GM12878 (cell line): ENCODE measurements around the gene CAMTA1. TPM values are rescaled to one million over a fixed set of nuclear protein-coding genes. Genes with fewer than 3 reads are reported as not detected.

Experiments
- ATAC-seq: fragments of 200-7000 bp; cut with Tn5 transposase; 3 replicates; pipeline ENCODE4 v1.9.1; 2020; ENCODE audit warnings: mild to moderate bottlenecking, moderate library complexity
- Bru-seq: library from RNA; stranded (reverse); fragments of 400-500 nt; gene quantifications from one replicate; lab custom pipeline; 2021; lab: Mats Ljungman, UMichigan
- BruChase-seq, 2 experiments: library from RNA; stranded (reverse); fragments of 400-500 nt; gene quantifications; one replicate each; lab custom pipeline; 2021; lab: Mats Ljungman, UMichigan
- BruUV-seq: library from RNA; stranded (reverse); fragments of 400-500 nt; replicated peaks from 2 replicates; lab custom pipeline; 2021; lab: Mats Ljungman, UMichigan
- CTCF ChIA-PET: fragments of 300-600 bp; sonication (Branson Sonifier 250); formaldehyde crosslinking; extraction: SDS; loops from one replicate; lab custom pipeline; 2021; ENCODE audit warnings: inconsistent platforms; lab: Yijun Ruan, JAX
- POLR2A ChIA-PET: fragments of 350-600 bp; formaldehyde crosslinking; extraction: SDS; loops from one replicate; lab custom pipeline; 2021; ENCODE audit warnings: inconsistent platforms; lab: Charles Lee
- RAD21 ChIA-PET: fragments of 300-600 bp; sonication (Branson Sonifier 250); formaldehyde crosslinking; loops from one replicate; lab custom pipeline; 2023; ENCODE audit warnings: antibody characterized with exemption; ENCODE audit not compliant: unreplicated experiment; lab: Charles Lee
- SMC1A ChIA-PET: fragments of 300-600 bp; sonication (Branson Sonifier 250); formaldehyde crosslinking; loops from one replicate; lab custom pipeline; 2023; ENCODE audit not compliant: unreplicated experiment, uncharacterized antibody; lab: Charles Lee
- DNase-seq: peaks from one replicate; pipeline ENCODE4 v3.0.0-alpha.2; 2011; ENCODE audit warnings: low read depth, low spot score
- FAIRE-seq: peaks from 3 replicates; lab custom pipeline; 2011; peaks lifted over from hg19 to GRCh38; lab: Jason Lieb, UNC
- H2AFZ ChIP-seq: 2 replicates; pipeline ENCODE4 v1.6.0; 2011; ENCODE audit warnings: low read depth, low read length, control low read depth; ENCODE audit not compliant: control insufficient read depth
- H3K27ac ChIP-seq: 2 replicates; pipeline ENCODE4 v1.5.1; 2011; ENCODE audit warnings: control low read depth; ENCODE audit not compliant: control insufficient read depth, insufficient read depth
- H3K27me3 ChIP-seq, 2 experiments: replicated peaks in 1 of 2; 2 replicates each; pipeline versions ENCODE4 v1.6.0 to v1.6.1; 2011; ENCODE audit warnings: low read length in 1 of 2; ENCODE audit not compliant: control insufficient read depth in 2 of 2, insufficient read depth in 2 of 2
- H3K36me3 ChIP-seq, 2 experiments: 2 replicates each; pipeline ENCODE4 v1.5.1; 2011; ENCODE audit warnings: low read length in 1 of 2; ENCODE audit not compliant: control insufficient read depth in 2 of 2, insufficient read depth in 2 of 2
- H3K4me1 ChIP-seq: 2 replicates; pipeline ENCODE4 v1.6.1; 2011; ENCODE audit warnings: mild to moderate bottlenecking, low read length, moderate library complexity, mixed read lengths; ENCODE audit not compliant: control insufficient read depth, insufficient read depth
- H3K4me2 ChIP-seq: 2 replicates; pipeline ENCODE4 v1.6.0; 2011; ENCODE audit warnings: control low read depth; ENCODE audit not compliant: control insufficient read depth, insufficient read depth
- H3K4me3 ChIP-seq: fragments of 200-600 bp; sonication (generic); 2 replicates; pipeline ENCODE4 v1.5.1; 2016
- H3K79me2 ChIP-seq: 2 replicates; pipeline ENCODE4 v1.6.0; 2011; ENCODE audit warnings: low read length; ENCODE audit not compliant: control insufficient read depth, insufficient read depth
- H3K9ac ChIP-seq: 2 replicates; pipeline ENCODE4 v1.8.0; 2011; ENCODE audit warnings: low read length, control low read depth, mixed read lengths; ENCODE audit not compliant: control insufficient read depth, insufficient read depth
- H3K9me3 ChIP-seq: replicated peaks from 3 replicates; pipeline ENCODE4 v1.5.1; 2011; ENCODE audit warnings: mild to moderate bottlenecking, low read length; ENCODE audit not compliant: control insufficient read depth, insufficient read depth
- H4K20me1 ChIP-seq: 2 replicates; pipeline ENCODE4 v1.6.0; 2011; ENCODE audit not compliant: control insufficient read depth, insufficient read depth
- DPF2 ChIP-seq: fragments of 450-650 bp; IDR thresholded peaks from 2 replicates; pipeline ENCODE4 v1.6.1; 2017; ENCODE audit warnings: mild to moderate bottlenecking
- FOXM1 ChIP-seq: IDR thresholded peaks from 2 replicates; pipeline ENCODE4 v1.6.1; 2012; ENCODE audit warnings: low read depth, mild to moderate bottlenecking, inconsistent platforms, low read length, moderate library complexity
- HDAC2 ChIP-seq: fragments of 200-600 bp; sonication (generic); IDR thresholded peaks from 2 replicates; pipeline ENCODE4 v1.6.1; 2017
- NFYB ChIP-seq: IDR thresholded peaks from 2 replicates; pipeline ENCODE4 v1.6.1; 2011; ENCODE audit warnings: low read depth, mild to moderate bottlenecking, low read length, improper control_type of control experiment, moderate library complexity; ENCODE audit not compliant: insufficient read depth
- POLR2AphosphoS2 ChIP-seq: IDR thresholded peaks from 2 replicates; pipeline ENCODE4 v1.6.1; 2011; ENCODE audit warnings: low read depth, mild to moderate bottlenecking, low read length, improper control_type of control experiment, moderate library complexity
- SUZ12 ChIP-seq: fragments of 200-600 bp; sonication (generic); IDR thresholded peaks from one replicate; pipeline ENCODE4 v1.6.1; 2018; ENCODE audit warnings: antibody characterized with exemption, mild to moderate bottlenecking; ENCODE audit not compliant: unreplicated experiment
- WGBS: methylation state at CpG from one replicate; pipeline ENCODE4 v1.1.6; 2016; ENCODE audit warnings: low lambda C conversion rate; ENCODE audit not compliant: insufficient replicate concordance, insufficient coverage; ENCODE audit errors: missing lambda C conversion rate; 5-methylcytosine and 5-hydroxymethylcytosine counted together
- in situ Hi-C: fragments of 300-500 bp; cut with MboI; formaldehyde crosslinking; loops from 9 replicates; pipeline ENCODE4 v1.14.3; 2018; ENCODE audit warnings: mixed read lengths
- intact Hi-C: fragments of 100-400 bp; cut with micrococcal nuclease; formaldehyde crosslinking; loops from one replicate; pipeline ENCODE4 v1.14.2; 2022; ENCODE audit not compliant: unreplicated experiment
- long read RNA-seq, 2 experiments: library from polyadenylated mRNA; unstranded; transcript quantifications; one replicate each; pipeline ENCODE4 v2.0.0, GENCODE V29; 2019 to 2020
- polyA minus RNA-seq, 3 experiments: library from RNA; depleted of rRNA, polyadenylated mRNA; stranded (reverse); fragments of >200 nt; gene quantifications; 2 replicates each; pipeline ENCODE4 v1.2.3, GENCODE V29; 2011
- polyA plus RNA-seq, 11 experiments: library from polyadenylated mRNA; depleted of rRNA in 4 of 11; unstranded in 6 of 11; stranded (reverse) in 5 of 11; fragments of >200 nt; fragmentation: Nextera tagmentation in 4 of 11; fragmentation: Illumina TruSeq in 1 of 11; extraction: Ambion mirVana in 4 of 11; extraction: Trizol in 1 of 11; gene quantifications; 1 replicate in 1 of 11; 2 replicates in 10 of 11; pipeline versions ENCODE4 v1.2.1 to v1.2.3, GENCODE V29; 2011 to 2016; ENCODE audit warnings: inconsistent platforms in 2 of 11, missing spikeins in 2 of 11, low read depth in 1 of 11
- total RNA-seq, 4 experiments: library from RNA; depleted of rRNA in 3 of 4; stranded (reverse); fragments of >200 nt in 3 of 4; fragmentation: Illumina TruSeq in 1 of 4; extraction: Trizol in 1 of 4; gene quantifications; 2 replicates each; pipeline versions ENCODE4 v1.2.1 to v1.2.3, GENCODE V29; 2013 to 2021
- TF ChIP-seq, protein P1 (sequence below): fragments of 450-650 bp; IDR thresholded peaks from 2 replicates; pipeline ENCODE4 v1.6.1; 2017; ENCODE audit warnings: borderline replicate concordance
- TF ChIP-seq, protein P2 (sequence below): fragments of 450-650 bp; formaldehyde crosslinking; IDR thresholded peaks from 2 replicates; pipeline ENCODE4 v1.5.0; 2022; ENCODE audit warnings: mild to moderate bottlenecking, missing genetic modification characterization

CAMTA1 gene, protein sequence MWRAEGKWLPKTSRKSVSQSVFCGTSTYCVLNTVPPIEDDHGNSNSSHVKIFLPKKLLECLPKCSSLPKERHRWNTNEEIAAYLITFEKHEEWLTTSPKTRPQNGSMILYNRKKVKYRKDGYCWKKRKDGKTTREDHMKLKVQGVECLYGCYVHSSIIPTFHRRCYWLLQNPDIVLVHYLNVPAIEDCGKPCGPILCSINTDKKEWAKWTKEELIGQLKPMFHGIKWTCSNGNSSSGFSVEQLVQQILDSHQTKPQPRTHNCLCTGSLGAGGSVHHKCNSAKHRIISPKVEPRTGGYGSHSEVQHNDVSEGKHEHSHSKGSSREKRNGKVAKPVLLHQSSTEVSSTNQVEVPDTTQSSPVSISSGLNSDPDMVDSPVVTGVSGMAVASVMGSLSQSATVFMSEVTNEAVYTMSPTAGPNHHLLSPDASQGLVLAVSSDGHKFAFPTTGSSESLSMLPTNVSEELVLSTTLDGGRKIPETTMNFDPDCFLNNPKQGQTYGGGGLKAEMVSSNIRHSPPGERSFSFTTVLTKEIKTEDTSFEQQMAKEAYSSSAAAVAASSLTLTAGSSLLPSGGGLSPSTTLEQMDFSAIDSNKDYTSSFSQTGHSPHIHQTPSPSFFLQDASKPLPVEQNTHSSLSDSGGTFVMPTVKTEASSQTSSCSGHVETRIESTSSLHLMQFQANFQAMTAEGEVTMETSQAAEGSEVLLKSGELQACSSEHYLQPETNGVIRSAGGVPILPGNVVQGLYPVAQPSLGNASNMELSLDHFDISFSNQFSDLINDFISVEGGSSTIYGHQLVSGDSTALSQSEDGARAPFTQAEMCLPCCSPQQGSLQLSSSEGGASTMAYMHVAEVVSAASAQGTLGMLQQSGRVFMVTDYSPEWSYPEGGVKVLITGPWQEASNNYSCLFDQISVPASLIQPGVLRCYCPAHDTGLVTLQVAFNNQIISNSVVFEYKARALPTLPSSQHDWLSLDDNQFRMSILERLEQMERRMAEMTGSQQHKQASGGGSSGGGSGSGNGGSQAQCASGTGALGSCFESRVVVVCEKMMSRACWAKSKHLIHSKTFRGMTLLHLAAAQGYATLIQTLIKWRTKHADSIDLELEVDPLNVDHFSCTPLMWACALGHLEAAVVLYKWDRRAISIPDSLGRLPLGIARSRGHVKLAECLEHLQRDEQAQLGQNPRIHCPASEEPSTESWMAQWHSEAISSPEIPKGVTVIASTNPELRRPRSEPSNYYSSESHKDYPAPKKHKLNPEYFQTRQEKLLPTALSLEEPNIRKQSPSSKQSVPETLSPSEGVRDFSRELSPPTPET (N-terminal part only)
- 66.6 and 69.6 TPM in 2 replicates for total RNA-seq (2013; cell fraction: nucleolus; rRNA removed)
- total RNA-seq (2014; rRNA removed) (37.7 and 48.9 TPM in 2 replicates), total RNA-seq (2014; rRNA removed; fragmentation: Illumina TruSeq; extraction: Trizol) (53.4 and 64.4 TPM in 2 replicates), total RNA-seq (2021) (51.0 and 63.4 TPM in 2 replicates), polyA plus RNA-seq (2011; rRNA removed) (50.4 and 64.6 TPM in 2 replicates), polyA plus RNA-seq (2014; fragmentation: Illumina TruSeq; extraction: Trizol) (112 and 126 TPM in 2 replicates), polyA plus RNA-seq (2014; fragmentation: Nextera tagmentation; extraction: Ambion mirVana) (10 to 100 TPM; 82.2 to 93.0 TPM), polyA plus RNA-seq (2014; rRNA removed) (61.1 and 70.7 TPM in 2 replicates), polyA plus RNA-seq (2016; fragmentation: Nextera tagmentation; extraction: Ambion mirVana) (100 to 1,000 TPM; 133 to 148 TPM), polyA minus RNA-seq (2011; rRNA and poly(A)+ RNA removed) (18.4 and 20.0 TPM in 2 replicates), Bru-seq, nascent RNA (percentile 57 among the genes with signal in this experiment), BruChase-seq, experiment 1, labeled RNA remaining after a 6-hour chase (percentile 64 among the genes with signal in this experiment), BruChase-seq, experiment 2, labeled RNA remaining after a 2-hour chase (percentile 61 among the genes with signal in this experiment)
- 120 TPM for polyA plus RNA-seq (2011; ENCODE audit: low read depth)
- polyA plus RNA-seq (2011; cell fraction: cytosol; rRNA removed), result 29.1 and 44.4 TPM in 2 replicates
- polyA plus RNA-seq (2011; cell fraction: nucleus; rRNA removed), result 22.2 and 24.4 TPM in 2 replicates
- 53.8 and 56.6 TPM in 2 replicates for polyA plus RNA-seq (2012)
- polyA minus RNA-seq (2011; cell fraction: cytosol; rRNA and poly(A)+ RNA removed), result 12.0 and 15.2 TPM in 2 replicates
- polyA minus RNA-seq (2011; cell fraction: nucleus; rRNA and poly(A)+ RNA removed), result 12.5 and 26.1 TPM in 2 replicates
- long read RNA-seq, experiment 1, transcript CAMTA1-208 (4 exons, 567 nt), result major isoform, 29 of 48 reads
- long read RNA-seq, experiment 1, transcript CAMTA1-202 (5 exons, 431 nt), result minor isoform, 7 of 48 reads
- long read RNA-seq, experiment 1, partial matches to known transcripts, result 1 of 48 reads
- long read RNA-seq, experiment 1, other reads (novel, unspliced or antisense), result 5 of 48 reads
- long read RNA-seq, experiment 2, transcript CAMTA1-208 (4 exons, 567 nt), result major isoform, 11 of 52 reads
- long read RNA-seq, experiment 2, transcript CAMTA1-202 (5 exons, 431 nt), result major isoform, 11 of 52 reads
- long read RNA-seq, experiment 2, transcript CAMTA1-209 (4 exons, 863 nt), result minor isoform, 7 of 52 reads
- long read RNA-seq, experiment 2, partial matches to known transcripts, result 7 of 52 reads
- long read RNA-seq, experiment 2, other reads (novel, unspliced or antisense), result 12 of 52 reads

DNA sequence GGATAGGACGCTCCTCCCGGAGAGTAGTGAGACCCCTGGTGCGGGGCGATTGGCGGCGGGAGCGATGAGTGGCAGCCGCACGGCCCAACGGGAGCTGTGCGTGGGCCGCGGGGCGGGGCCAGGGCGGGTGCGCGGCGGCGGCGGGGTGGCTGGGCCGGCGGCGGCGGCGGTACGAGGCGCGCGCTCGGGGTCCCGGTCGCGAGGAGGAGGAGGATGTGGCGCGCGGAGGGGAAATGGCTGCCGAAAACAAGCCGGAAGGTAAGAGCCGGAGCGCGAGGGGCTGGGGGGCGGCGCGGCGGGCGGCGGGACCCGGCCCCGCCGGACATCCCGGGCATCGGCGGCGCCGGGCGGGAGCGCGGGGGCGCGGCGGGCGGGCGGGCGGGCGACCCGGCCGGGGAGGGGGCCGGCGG is at the start of gene CAMTA1:
CAMTA1 (plus strand) TSS at position 137 of the 410 bp plus-strand sequence; CDS start at position 214, 77 bp downstream.
- no peak for ATAC-seq
- ChIA-PET SMC1A (interaction anchor here (0.6 to 2.0 kb wide), 5 partner anchors 12 to 173 kb away, joined by 3 to 9 read pairs (median 4); no protein-coding TSS in a partner anchor), RAD21 (interaction anchor here (0.6 to 1.8 kb wide), 6 partner anchors 20 to 104 kb away, joined by 3 to 8 read pairs (median 6); no protein-coding TSS in a partner anchor), POLR2A (interaction anchor here (0.7 to 1.8 kb wide), 3 partner anchors 16 to 39 kb away, joined by 3 to 9 read pairs (median 5); no protein-coding TSS in a partner anchor), CTCF (interaction anchor here (0.7 to 2.9 kb wide), 4 partner anchors 45 to 104 kb away, joined by 3 to 13 read pairs (median 4); no protein-coding TSS in a partner anchor)
- no TSS peak for BruUV-seq
- H3K4me3 ChIP-seq, result peak within 1 kb of the TSS; percentile 88
- peaks cover 2% of the 10 kb centered on the region; the same call in 1 of the 2 replicates for H4K20me1 ChIP-seq
- FAIRE-seq, result no peak
- H3K27me3 ChIP-seq, result no peaks in the 10 kb centered on the region
- no peaks in the 10 kb centered on the region for H3K9me3 ChIP-seq
- no peak for DNase-seq
- in situ Hi-C loops (no loop called here), intact Hi-C loops (loop anchor here (1.0 to 10.0 kb wide), 3 partner anchors 38 to 171 kb away; partner anchors contain the start of gene PHF13)
- H3K36me3 ChIP-seq, result no peaks in the 10 kb centered on the region
- H3K9ac ChIP-seq, result peak within 1 kb of the TSS; percentile 86
- H2AFZ ChIP-seq, result peak within 1 kb of the TSS; percentile 58
- no CpG with 5 or more reads among the region's 69 CpGs for WGBS
- H3K4me1 ChIP-seq, result no peaks in the 10 kb centered on the region
- H3K4me2 ChIP-seq, result peak within 1 kb of the TSS; percentile 86
- peaks cover 53% of the 10 kb centered on the region for H3K79me2 ChIP-seq
- peak within 1 kb of the TSS; percentile 90 for H3K27ac ChIP-seq
- TF ChIP-seq SUZ12 (no peak), POLR2AphosphoS2 (no peak), HDAC2 (no peak), FOXM1 (no peak), DPF2 (peak; percentile 81), NFYB (peak; percentile 72; the same call in 1 of the 2 replicates)
- TF ChIP-seq, protein P1, sequence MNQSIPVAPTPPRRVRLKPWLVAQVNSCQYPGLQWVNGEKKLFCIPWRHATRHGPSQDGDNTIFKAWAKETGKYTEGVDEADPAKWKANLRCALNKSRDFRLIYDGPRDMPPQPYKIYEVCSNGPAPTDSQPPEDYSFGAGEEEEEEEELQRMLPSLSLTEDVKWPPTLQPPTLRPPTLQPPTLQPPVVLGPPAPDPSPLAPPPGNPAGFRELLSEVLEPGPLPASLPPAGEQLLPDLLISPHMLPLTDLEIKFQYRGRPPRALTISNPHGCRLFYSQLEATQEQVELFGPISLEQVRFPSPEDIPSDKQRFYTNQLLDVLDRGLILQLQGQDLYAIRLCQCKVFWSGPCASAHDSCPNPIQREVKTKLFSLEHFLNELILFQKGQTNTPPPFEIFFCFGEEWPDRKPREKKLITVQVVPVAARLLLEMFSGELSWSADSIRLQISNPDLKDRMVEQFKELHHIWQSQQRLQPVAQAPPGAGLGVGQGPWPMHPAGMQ, result no peak
- TF ChIP-seq, protein P2, sequence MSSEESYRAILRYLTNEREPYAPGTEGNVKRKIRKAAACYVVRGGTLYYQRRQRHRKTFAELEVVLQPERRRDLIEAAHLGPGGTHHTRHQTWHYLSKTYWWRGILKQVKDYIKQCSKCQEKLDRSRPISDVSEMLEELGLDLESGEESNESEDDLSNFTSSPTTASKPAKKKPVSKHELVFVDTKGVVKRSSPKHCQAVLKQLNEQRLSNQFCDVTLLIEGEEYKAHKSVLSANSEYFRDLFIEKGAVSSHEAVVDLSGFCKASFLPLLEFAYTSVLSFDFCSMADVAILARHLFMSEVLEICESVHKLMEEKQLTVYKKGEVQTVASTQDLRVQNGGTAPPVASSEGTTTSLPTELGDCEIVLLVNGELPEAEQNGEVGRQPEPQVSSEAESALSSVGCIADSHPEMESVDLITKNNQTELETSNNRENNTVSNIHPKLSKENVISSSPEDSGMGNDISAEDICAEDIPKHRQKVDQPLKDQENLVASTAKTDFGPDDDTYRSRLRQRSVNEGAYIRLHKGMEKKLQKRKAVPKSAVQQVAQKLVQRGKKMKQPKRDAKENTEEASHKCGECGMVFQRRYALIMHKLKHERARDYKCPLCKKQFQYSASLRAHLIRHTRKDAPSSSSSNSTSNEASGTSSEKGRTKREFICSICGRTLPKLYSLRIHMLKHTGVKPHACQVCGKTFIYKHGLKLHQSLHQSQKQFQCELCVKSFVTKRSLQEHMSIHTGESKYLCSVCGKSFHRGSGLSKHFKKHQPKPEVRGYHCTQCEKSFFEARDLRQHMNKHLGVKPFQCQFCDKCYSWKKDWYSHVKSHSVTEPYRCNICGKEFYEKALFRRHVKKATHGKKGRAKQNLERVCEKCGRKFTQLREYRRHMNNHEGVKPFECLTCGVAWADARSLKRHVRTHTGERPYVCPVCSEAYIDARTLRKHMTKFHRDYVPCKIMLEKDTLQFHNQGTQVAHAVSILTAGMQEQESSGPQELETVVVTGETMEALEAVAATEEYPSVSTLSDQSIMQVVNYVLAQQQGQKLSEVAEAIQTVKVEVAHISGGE (CRISPR knock-in tag), result no peak
